Neural cell (in vitro differentiated cells): ENCODE results near the gene IST1. TPM values are rescaled to one million over a fixed set of nuclear protein-coding genes. Genes with fewer than 3 reads are reported as not detected.

ENCODE experiments used
- polyA plus RNA-seq: library from polyadenylated mRNA; depleted of rRNA; stranded (reverse); fragments of >200 nt; gene quantifications from 2 replicates; pipeline ENCODE4 v1.2.3, GENCODE V29; 2014

The IST1 gene
- polyA plus RNA-seq, 1 donor from 2014 or later, result 389 TPM

Other genes with a start within 250 kb of the IST1 start
- 10.2 and 11.0 TPM in 2 replicates for gene PHLPP2, start 170.8 kb upstream of the IST1 start, polyA plus RNA-seq
- 57.1 and 62.2 TPM in 2 replicates for gene AP1G1, start 86.7 kb upstream of the IST1 start, polyA plus RNA-seq
- 8.1 and 9.5 TPM in 2 replicates for gene ATXN1L, start 49.6 kb upstream of the IST1 start, polyA plus RNA-seq
- gene ZNF821, start 11.3 kb upstream of the IST1 start, polyA plus RNA-seq, result 128 and 148 TPM in 2 replicates
- gene PKD1L3, start 104.9 kb downstream of the IST1 start, polyA plus RNA-seq, result 0.16 and 0.22 TPM in 2 replicates
- 3.5 and 3.8 TPM in 2 replicates for gene DHODH, start 113.2 kb downstream of the IST1 start, polyA plus RNA-seq
- gene HP, start 159.0 kb downstream of the IST1 start, polyA plus RNA-seq, result not detected in 2 replicates
- 0.31 TPM in 1 of 2 replicates, not detected in the other for gene HPR, start 167.7 kb downstream of the IST1 start, polyA plus RNA-seq
- gene TXNL4B, start 198.1 kb downstream of the IST1 start, polyA plus RNA-seq, result 26.2 and 26.7 TPM in 2 replicates
- gene DHX38, start 198.3 kb downstream of the IST1 start, polyA plus RNA-seq, result 48.0 and 55.6 TPM in 2 replicates